ENCODE results near the gene NR6A1. TPM values are rescaled to one million over a fixed set of nuclear protein-coding genes. Genes with fewer than 3 reads are reported as not detected.

NR6A1 gene
- total and polyA plus RNA-seq, 11 donors: 0.65 to 5.7 (median 1.6) TPM

DNA sequence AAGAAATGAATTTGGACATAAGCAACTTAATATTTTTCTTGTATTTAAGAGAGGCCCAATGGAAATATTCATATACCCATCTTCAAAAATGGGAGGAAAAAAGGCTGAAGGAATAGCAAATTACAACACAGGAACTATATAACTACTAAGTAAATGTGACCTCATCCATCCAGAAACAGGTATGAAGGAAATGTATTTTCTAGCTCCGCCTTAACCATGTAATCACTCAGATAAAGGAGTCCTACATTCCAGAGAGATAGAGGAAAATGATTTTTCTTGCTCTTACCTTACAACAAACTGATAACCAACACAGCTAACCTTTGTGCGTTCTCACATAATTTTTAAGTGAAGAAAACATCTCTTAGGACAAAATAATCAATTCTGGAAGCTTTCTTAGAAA lies 96.5 kb downstream of the NR6A1 start:
- no peak for ATAC-seq
- no peaks in the 10 kb centered on the region for H3K9me3 ChIP-seq
- H3K36me3 ChIP-seq: no peaks in the 10 kb centered on the region
- H3K4me3 ChIP-seq: no peak overlapping the region
- no peak for TF ChIP-seq POLR2A (IDR thresholded peaks at IDR 0.05)
- TF ChIP-seq, protein P1, sequence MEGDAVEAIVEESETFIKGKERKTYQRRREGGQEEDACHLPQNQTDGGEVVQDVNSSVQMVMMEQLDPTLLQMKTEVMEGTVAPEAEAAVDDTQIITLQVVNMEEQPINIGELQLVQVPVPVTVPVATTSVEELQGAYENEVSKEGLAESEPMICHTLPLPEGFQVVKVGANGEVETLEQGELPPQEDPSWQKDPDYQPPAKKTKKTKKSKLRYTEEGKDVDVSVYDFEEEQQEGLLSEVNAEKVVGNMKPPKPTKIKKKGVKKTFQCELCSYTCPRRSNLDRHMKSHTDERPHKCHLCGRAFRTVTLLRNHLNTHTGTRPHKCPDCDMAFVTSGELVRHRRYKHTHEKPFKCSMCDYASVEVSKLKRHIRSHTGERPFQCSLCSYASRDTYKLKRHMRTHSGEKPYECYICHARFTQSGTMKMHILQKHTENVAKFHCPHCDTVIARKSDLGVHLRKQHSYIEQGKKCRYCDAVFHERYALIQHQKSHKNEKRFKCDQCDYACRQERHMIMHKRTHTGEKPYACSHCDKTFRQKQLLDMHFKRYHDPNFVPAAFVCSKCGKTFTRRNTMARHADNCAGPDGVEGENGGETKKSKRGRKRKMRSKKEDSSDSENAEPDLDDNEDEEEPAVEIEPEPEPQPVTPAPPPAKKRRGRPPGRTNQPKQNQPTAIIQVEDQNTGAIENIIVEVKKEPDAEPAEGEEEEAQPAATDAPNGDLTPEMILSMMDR (IDR thresholded peaks at IDR 0.05): no peak
- peaks cover 0 to 25% (median 9%) of the 10 kb centered on the region in 12 donors for H3K4me1 ChIP-seq
- intact Hi-C loops (cut with DNase I): no loop called here
- no peaks in the 10 kb centered on the region for H3K27me3 ChIP-seq
- WGBS, 4 donors: 95 to 98% (median 97%) methylated on average over 2 of the region's 2 CpGs
- DNase-seq: no peak
- H3K27ac ChIP-seq: no peak overlapping the region

DNA sequence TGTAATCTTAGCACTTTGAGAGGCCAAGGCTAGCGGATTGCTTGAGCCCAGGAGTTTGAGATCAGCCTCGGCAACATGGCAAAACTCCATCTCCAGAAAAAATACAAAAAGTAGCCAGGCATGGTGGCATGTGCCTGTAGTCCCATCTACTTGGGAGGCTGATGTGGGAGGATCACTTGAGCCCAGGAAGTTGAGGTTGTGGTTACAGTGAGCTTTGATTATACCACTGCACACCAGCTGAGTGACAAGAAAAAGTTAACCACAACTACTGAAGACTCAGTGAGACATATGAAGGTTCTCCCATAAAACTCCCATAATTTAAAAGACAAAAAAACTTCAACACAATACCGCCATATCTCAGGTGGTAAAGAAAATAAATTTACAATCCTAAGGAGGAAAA lies 98.0 kb downstream of the NR6A1 start:
- intact Hi-C loops (cut with DNase I): no loop called here

DNA sequence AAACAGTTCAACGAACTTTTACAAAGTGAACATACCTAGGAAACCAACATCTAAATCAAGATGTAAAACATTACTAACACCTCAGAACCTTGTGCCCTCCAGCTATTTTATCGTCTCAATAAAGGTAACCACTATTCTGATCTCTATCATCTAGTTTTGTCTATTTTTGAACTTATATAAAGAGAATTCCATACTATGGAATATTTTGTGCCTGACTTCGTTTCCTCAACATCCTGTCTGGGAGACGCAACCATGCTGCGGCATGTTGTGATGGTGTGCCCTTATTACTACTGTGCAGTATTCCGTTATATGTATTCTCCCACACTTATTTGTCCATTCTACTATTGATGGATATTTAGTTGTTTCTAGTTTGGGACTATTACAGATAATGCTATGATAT lies 99.2 kb downstream of the NR6A1 start:
- H3K4me1 ChIP-seq: peaks cover 0 to 15% (median 9%) of the 10 kb centered on the region in 12 donors
- H3K9me3 ChIP-seq: no peaks in the 10 kb centered on the region
- DNase-seq (no peak), ATAC-seq (no peak)
- no peaks in the 10 kb centered on the region for H3K27me3 ChIP-seq
- no peaks in the 10 kb centered on the region for H3K36me3 ChIP-seq
- no peak overlapping the region for H3K27ac ChIP-seq
- intact Hi-C loops (cut with DNase I): no loop called here
- 87 to 89% (median 87%) methylated on average over 6 of the region's 6 CpGs for WGBS, 4 donors
- no peak overlapping the region for H3K4me3 ChIP-seq
- no peak for TF ChIP-seq POLR2A (IDR thresholded peaks at IDR 0.05)
- TF ChIP-seq, protein P1 (IDR thresholded peaks at IDR 0.05): no peak

More for the DNA sequence above, 98.0 kb downstream of the NR6A1 start:
- no peak for ATAC-seq
- H3K4me1 ChIP-seq: peaks cover 0 to 17% (median 9%) of the 10 kb centered on the region in 12 donors
- DNase-seq: no peak
- H3K36me3 ChIP-seq: no peaks in the 10 kb centered on the region
- TF ChIP-seq, protein P1 (IDR thresholded peaks at IDR 0.05): no peak
- no peak for TF ChIP-seq POLR2A (IDR thresholded peaks at IDR 0.05)
- H3K27ac ChIP-seq: no peak overlapping the region
- no peaks in the 10 kb centered on the region for H3K27me3 ChIP-seq
- WGBS, 4 donors: 86 to 93% (median 90%) methylated on average over 3 of the region's 3 CpGs
- H3K9me3 ChIP-seq: no peaks in the 10 kb centered on the region
- H3K4me3 ChIP-seq: no peak overlapping the region

DNA sequence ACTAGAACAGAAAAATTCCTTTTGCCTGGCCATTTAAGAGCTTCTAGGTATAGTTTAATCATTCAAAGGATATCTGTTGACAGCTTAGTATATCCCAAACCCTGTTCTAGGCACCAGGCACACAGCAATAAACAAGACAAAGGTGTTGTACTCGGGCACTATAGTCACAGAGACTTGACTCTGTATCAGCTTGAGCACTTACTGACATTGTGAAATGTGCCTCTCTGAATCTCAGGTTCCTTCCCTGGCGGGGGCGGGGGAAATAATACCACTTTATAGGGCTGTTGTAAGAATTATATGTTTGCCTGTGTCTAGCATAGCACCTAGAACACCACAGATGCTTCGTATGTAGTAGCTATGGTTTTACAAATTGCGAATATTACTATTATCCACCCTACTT lies 104.5 kb downstream of the NR6A1 start:
- ATAC-seq: no peak
- TF ChIP-seq, protein P1 (IDR thresholded peaks at IDR 0.05): no peak
- TF ChIP-seq POLR2A (IDR thresholded peaks at IDR 0.05): no peak

More for the DNA sequence above, 104.5 kb downstream of the NR6A1 start:
- H3K27ac ChIP-seq: no peak overlapping the region
- no peaks in the 10 kb centered on the region for H3K27me3 ChIP-seq
- no peaks in the 10 kb centered on the region for H3K36me3 ChIP-seq
- DNase-seq: no peak
- intact Hi-C loops (cut with DNase I): no loop called here
- no peak overlapping the region for H3K4me3 ChIP-seq
- H3K4me1 ChIP-seq: peaks cover 0 to 15% (median 1%) of the 10 kb centered on the region in 12 donors
- WGBS, 4 donors: 91 to 99% (median 96%) methylated on average over 5 of the region's 5 CpGs
- no peaks in the 10 kb centered on the region for H3K9me3 ChIP-seq
